ENCODE results near the gene SSMEM1. TPM values are rescaled to one million over a fixed set of nuclear protein-coding genes. Genes with fewer than 3 reads are reported as not detected.
"Not testable (repeated sequence)": the region's sequence is repeated elsewhere in the genome, so short reads cannot be mapped to it uniquely, and the experiment has no call there.

SSMEM1 gene
- total RNA-seq, 3 donors from 2014 or later: not detected

GRCh38 chr7:130221746-130222145 is 14.1 kb downstream of the SSMEM1 start:
- Histone ChIP-seq H3K36me3 (ENCODE audit: low read depth) (no peaks in the 10 kb centered on the region), H3K9me3 (no peaks in the 10 kb centered on the region), H3K4me3 (no peak overlapping the region), H3K4me1 (ENCODE audit: low read depth) (no peaks in the 10 kb centered on the region)
- TF ChIP-seq CTCF (IDR thresholded peaks at IDR 0.05): no peak
- intact Hi-C loops (cut with DNase I, micrococcal nuclease): no loop called here
- DNase-seq (no peak), ATAC-seq (no peak)

DNA sequence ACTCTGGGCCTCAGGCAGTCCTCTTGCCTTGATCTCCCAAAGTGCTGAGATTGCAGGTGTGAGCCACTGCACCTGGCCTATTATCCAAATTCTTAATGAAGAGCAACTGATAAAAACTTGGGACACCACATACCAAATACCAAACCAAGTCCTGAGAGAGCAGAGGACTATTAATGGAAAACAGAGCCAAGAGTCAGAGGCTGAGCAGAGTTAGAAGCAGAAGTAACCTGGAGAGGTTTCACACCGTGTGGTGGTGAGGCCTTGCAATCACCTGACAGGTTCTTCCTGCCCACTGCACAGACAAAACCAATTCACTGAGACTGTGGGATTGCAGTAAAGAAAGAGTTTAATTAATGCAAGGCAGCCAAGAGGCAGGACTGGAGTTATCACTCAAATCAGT is 16.0 kb downstream of the SSMEM1 start:
- Histone ChIP-seq H3K36me3 (ENCODE audit: low read depth) (no peaks in the 10 kb centered on the region), H3K4me1 (ENCODE audit: low read depth) (no peaks in the 10 kb centered on the region), H3K9me3 (no peaks in the 10 kb centered on the region), H3K4me3 (no peak overlapping the region)
- DNase-seq: no peak
- intact Hi-C loops (cut with DNase I, micrococcal nuclease): no loop called here
- no peak for TF ChIP-seq CTCF (IDR thresholded peaks at IDR 0.05)
- no peak for ATAC-seq

- DNase-seq (peak in 1 of 3 donors; percentile 26), ATAC-seq (peak; percentile 78)
- TF ChIP-seq CTCF (IDR thresholded peaks at IDR 0.05): no peak
Measured at GRCh38 chr7:130224210-130224609, 16.6 kb downstream of the SSMEM1 start.

GRCh38 chr7:130224923-130225322 is 17.3 kb downstream of the SSMEM1 start:
- ATAC-seq; intact Hi-C loops (cut with DNase I, micrococcal nuclease); H3K9me3 ChIP-seq; DNase-seq; H3K4me3 ChIP-seq; H3K36me3 ChIP-seq (ENCODE audit: low read depth); H3K4me1 ChIP-seq (ENCODE audit: low read depth): not testable (repeated sequence)

More at GRCh38 chr7:130224210-130224609, 16.6 kb downstream of the SSMEM1 start:
- Histone ChIP-seq H3K36me3 (ENCODE audit: low read depth) (no peaks in the 10 kb centered on the region), H3K9me3 (no peaks in the 10 kb centered on the region), H3K4me1 (ENCODE audit: low read depth) (no peaks in the 10 kb centered on the region), H3K4me3 (no peak overlapping the region)
- intact Hi-C loops (cut with DNase I, micrococcal nuclease): no loop called here

DNA sequence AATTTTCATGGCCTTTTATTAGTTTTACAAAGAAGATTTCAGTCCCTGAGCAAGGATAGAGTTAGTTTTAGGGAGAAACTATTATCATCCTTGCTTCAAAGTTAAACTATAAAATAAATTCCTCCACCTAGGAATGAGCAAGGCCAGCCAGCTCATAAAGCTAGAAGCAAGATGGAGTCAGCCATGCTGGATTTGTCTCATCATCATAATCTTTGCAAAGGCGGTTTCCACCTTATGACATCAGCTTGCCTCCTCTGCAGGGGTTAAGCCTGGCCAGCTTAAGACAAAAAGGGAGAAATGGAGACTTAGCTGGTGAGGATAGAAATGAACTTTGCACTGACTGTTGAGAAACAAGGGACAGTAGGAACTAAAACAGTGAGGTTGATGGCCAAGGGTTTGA is 18.7 kb downstream of the SSMEM1 start:
- intact Hi-C loops (cut with DNase I, micrococcal nuclease): no loop called here
- no peak for DNase-seq
- no peak for ATAC-seq
- H3K9me3 ChIP-seq: no peaks in the 10 kb centered on the region
- no peaks in the 10 kb centered on the region for H3K4me1 ChIP-seq (ENCODE audit: low read depth)
- no peak overlapping the region for H3K4me3 ChIP-seq
- TF ChIP-seq CTCF (IDR thresholded peaks at IDR 0.05): no peak
- H3K36me3 ChIP-seq (ENCODE audit: low read depth): no peaks in the 10 kb centered on the region

- no peaks in the 10 kb centered on the region for H3K4me1 ChIP-seq (ENCODE audit: low read depth)
- intact Hi-C loops (cut with DNase I, micrococcal nuclease): no loop called here
- H3K4me3 ChIP-seq: no peak overlapping the region
- ATAC-seq: no peak
- no peaks in the 10 kb centered on the region for H3K36me3 ChIP-seq (ENCODE audit: low read depth)
- H3K9me3 ChIP-seq: no peaks in the 10 kb centered on the region
- DNase-seq: no peak
- no peak for TF ChIP-seq CTCF (IDR thresholded peaks at IDR 0.05)
Measured at GRCh38 chr7:130227883-130228575, 20.4 kb downstream of the SSMEM1 start.

All from mucosa of descending colon (tissue), 3 donors.